Loucy (cell line): ENCODE data around the gene NOTO.

ENCODE experiments used
- H2AFZ ChIP-seq: fragments of 200-600 bp; sonication (generic); 2 replicates; pipeline ENCODE4 v1.6.0; 2016; ENCODE audit warnings: antibody characterized with exemption, mild to moderate bottlenecking, low read length, moderate library complexity
- H3F3A ChIP-seq: fragments of 200-600 bp; 2 replicates; pipeline ENCODE4 v1.6.0; 2016; ENCODE audit warnings: antibody characterized with exemption, low read depth, mild to moderate bottlenecking
- H3K27me3 ChIP-seq: fragments of 200-600 bp; sonication (generic); 2 replicates; pipeline ENCODE4 v1.6.1; 2014; ENCODE audit warnings: low read length, mild to moderate bottlenecking; ENCODE audit not compliant: insufficient read depth, poor library complexity, severe bottlenecking
- H3K36me3 ChIP-seq: fragments of 200-600 bp; sonication (generic); 2 replicates; pipeline ENCODE4 v1.6.1; 2016; ENCODE audit warnings: low read length; ENCODE audit not compliant: insufficient read depth
- H3K4me1 ChIP-seq: fragments of 200-600 bp; sonication (generic); 2 replicates; pipeline ENCODE4 v1.5.1; 2014; ENCODE audit warnings: low read length, mild to moderate bottlenecking; ENCODE audit not compliant: insufficient read depth, poor library complexity, severe bottlenecking
- H3K4me2 ChIP-seq: fragments of 200-600 bp; sonication (generic); 2 replicates; pipeline ENCODE4 v1.6.0; 2014; ENCODE audit warnings: antibody characterized with exemption, low read length, low read depth, mild to moderate bottlenecking; ENCODE audit not compliant: poor library complexity, severe bottlenecking
- H3K4me3 ChIP-seq: fragments of 200-600 bp; sonication (generic); 2 replicates; pipeline ENCODE4 v1.5.1; 2014; ENCODE audit warnings: low read length, mild to moderate bottlenecking, mixed read lengths; ENCODE audit not compliant: poor library complexity, severe bottlenecking
- H3K79me2 ChIP-seq: fragments of 200-600 bp; sonication (generic); 2 replicates; pipeline ENCODE4 v1.6.1; 2014; ENCODE audit warnings: low read length; ENCODE audit not compliant: insufficient read depth
- H3K9ac ChIP-seq: fragments of 200-600 bp; sonication (generic); 2 replicates; pipeline ENCODE4 v1.6.0; 2014; ENCODE audit warnings: mild to moderate bottlenecking, low read depth, low read length, moderate library complexity; ENCODE audit not compliant: poor library complexity, severe bottlenecking
- H3K9me2 ChIP-seq: fragments of 200-600 bp; sonication (generic); replicated peaks from 2 replicates; pipeline ENCODE4 v1.6.1; 2016; ENCODE audit warnings: low read depth, low read length, mixed read lengths
- H3K9me3 ChIP-seq: fragments of 200-600 bp; sonication (generic); 2 replicates; pipeline ENCODE4 v1.6.1; 2014; ENCODE audit warnings: mild to moderate bottlenecking, antibody characterized with exemption, low read length, low read depth; ENCODE audit not compliant: insufficient read depth
- H4K20me1 ChIP-seq: fragments of 200-600 bp; sonication (generic); 2 replicates; pipeline ENCODE4 v1.6.0; 2014; ENCODE audit warnings: antibody characterized with exemption, low read length, mild to moderate bottlenecking; ENCODE audit not compliant: insufficient read depth, poor library complexity, severe bottlenecking
- EZH2phosphoT487 ChIP-seq: fragments of 200-600 bp; IDR thresholded peaks from 2 replicates; pipeline ENCODE4 v1.6.1; 2018; ENCODE audit warnings: antibody characterized with exemption, mild to moderate bottlenecking, moderate library complexity, borderline replicate concordance
- TF ChIP-seq, protein P1 (sequence below): fragments of 200-600 bp; sonication (generic); conservative IDR thresholded peaks from 2 replicates; pipeline ENCODE4 v1.5.1; 2014; ENCODE audit warnings: mild to moderate bottlenecking, antibody characterized with exemption, low read length

The NOTO gene

GRCh38 chr2:73244580-73244979, 42.2 kb downstream of the NOTO start:
- peaks cover 71% of the 10 kb centered on the region for H4K20me1 ChIP-seq
- H2AFZ ChIP-seq = no peak overlapping the region
- no peak overlapping the region for H3K4me2 ChIP-seq
- peaks cover 26% of the 10 kb centered on the region for H3K4me1 ChIP-seq
- no peaks in the 10 kb centered on the region for H3F3A ChIP-seq
- H3K27me3 ChIP-seq = no peaks in the 10 kb centered on the region
- no peaks in the 10 kb centered on the region for H3K9me3 ChIP-seq
- peak overlapping the region; percentile 29 for H3K9ac ChIP-seq
- no peak overlapping the region for H3K4me3 ChIP-seq
- H3K36me3 ChIP-seq = peaks cover 89% of the 10 kb centered on the region
- peaks cover 69% of the 10 kb centered on the region for H3K79me2 ChIP-seq
- TF ChIP-seq, protein P1, sequence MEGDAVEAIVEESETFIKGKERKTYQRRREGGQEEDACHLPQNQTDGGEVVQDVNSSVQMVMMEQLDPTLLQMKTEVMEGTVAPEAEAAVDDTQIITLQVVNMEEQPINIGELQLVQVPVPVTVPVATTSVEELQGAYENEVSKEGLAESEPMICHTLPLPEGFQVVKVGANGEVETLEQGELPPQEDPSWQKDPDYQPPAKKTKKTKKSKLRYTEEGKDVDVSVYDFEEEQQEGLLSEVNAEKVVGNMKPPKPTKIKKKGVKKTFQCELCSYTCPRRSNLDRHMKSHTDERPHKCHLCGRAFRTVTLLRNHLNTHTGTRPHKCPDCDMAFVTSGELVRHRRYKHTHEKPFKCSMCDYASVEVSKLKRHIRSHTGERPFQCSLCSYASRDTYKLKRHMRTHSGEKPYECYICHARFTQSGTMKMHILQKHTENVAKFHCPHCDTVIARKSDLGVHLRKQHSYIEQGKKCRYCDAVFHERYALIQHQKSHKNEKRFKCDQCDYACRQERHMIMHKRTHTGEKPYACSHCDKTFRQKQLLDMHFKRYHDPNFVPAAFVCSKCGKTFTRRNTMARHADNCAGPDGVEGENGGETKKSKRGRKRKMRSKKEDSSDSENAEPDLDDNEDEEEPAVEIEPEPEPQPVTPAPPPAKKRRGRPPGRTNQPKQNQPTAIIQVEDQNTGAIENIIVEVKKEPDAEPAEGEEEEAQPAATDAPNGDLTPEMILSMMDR = no peak
- no peak for TF ChIP-seq EZH2phosphoT487
- H3K9me2 ChIP-seq = no peaks in the 10 kb centered on the region

GRCh38 chr2:73246850-73247249, 44.5 kb downstream of the NOTO start:
- Histone ChIP-seq H3F3A (no peaks in the 10 kb centered on the region), H3K9me3 (no peaks in the 10 kb centered on the region), H2AFZ (no peak overlapping the region), H3K4me2 (no peak overlapping the region), H4K20me1 (peaks cover 51% of the 10 kb centered on the region), H3K9me2 (no peaks in the 10 kb centered on the region), H3K4me1 (peaks cover 14% of the 10 kb centered on the region), H3K4me3 (no peak overlapping the region), H3K36me3 (peaks cover 92% of the 10 kb centered on the region), H3K79me2 (peaks cover 46% of the 10 kb centered on the region), H3K27me3 (no peaks in the 10 kb centered on the region), H3K9ac (no peak overlapping the region)
- no peak for TF ChIP-seq EZH2phosphoT487
- TF ChIP-seq, protein P1 = no peak

GRCh38 chr2:73249636-73250035, 47.3 kb downstream of the NOTO start:
- Histone ChIP-seq H3K9me2 (no peaks in the 10 kb centered on the region), H2AFZ (no peak overlapping the region), H3K4me3 (no peak overlapping the region), H3F3A (no peaks in the 10 kb centered on the region), H3K9ac (no peak overlapping the region), H3K4me2 (no peak overlapping the region), H3K4me1 (no peaks in the 10 kb centered on the region), H3K9me3 (no peaks in the 10 kb centered on the region), H4K20me1 (peaks cover 28% of the 10 kb centered on the region), H3K36me3 (peaks cover 99% of the 10 kb centered on the region), H3K79me2 (peaks cover 21% of the 10 kb centered on the region), H3K27me3 (no peaks in the 10 kb centered on the region)
- TF ChIP-seq, protein P1 = no peak
- TF ChIP-seq EZH2phosphoT487 = no peak
